Muscle of leg (tissue), 11 donors: ENCODE measurements around the gene SIGLEC1. TPM values are rescaled to one million over a fixed set of nuclear protein-coding genes. Genes with fewer than 3 reads are reported as not detected.

ENCODE experiments used
- DNase-seq: peaks from one replicate; pipeline ENCODE4 v3.0.0; 2013
- H3K27ac ChIP-seq: one replicate; pipeline ENCODE4 v1.5.1; 2013; ENCODE audit warnings: mild to moderate bottlenecking, low read length, control low read depth
- H3K27me3 ChIP-seq: one replicate; pipeline ENCODE4 v1.6.1; 2013; ENCODE audit warnings: low read length; ENCODE audit not compliant: control insufficient read depth, insufficient read depth
- H3K36me3 ChIP-seq: one replicate; pipeline ENCODE4 v1.6.1; 2013; ENCODE audit warnings: low read length; ENCODE audit not compliant: control insufficient read depth, insufficient read depth
- H3K4me1 ChIP-seq: one replicate; pipeline ENCODE4 v1.6.1; 2013; ENCODE audit warnings: low read length; ENCODE audit not compliant: control insufficient read depth, insufficient read depth
- H3K4me3 ChIP-seq: one replicate; pipeline ENCODE4 v1.5.1; 2013; ENCODE audit warnings: low read length, control low read depth
- H3K9me3 ChIP-seq: replicated peaks from 2 replicates; pipeline ENCODE4 v1.6.1; 2013; ENCODE audit warnings: low read depth, low read length; ENCODE audit not compliant: control insufficient read depth
- WGBS: methylation state at CpG from one replicate; pipeline ENCODE4 v1.1.5; 2013; ENCODE audit warnings: missing lambda C conversion rate; ENCODE audit not compliant: insufficient coverage; 5-methylcytosine and 5-hydroxymethylcytosine counted together
- polyA plus RNA-seq, 8 donors: library from polyadenylated mRNA; unstranded; fragments of 120-200 nt; gene quantifications; one replicate each; pipeline versions ENCODE4 v1.2.1 to v1.2.3, GENCODE V29; 2013; ENCODE audit warnings: inconsistent platforms in 1 of 8, low replicate concordance in 1 of 8; ENCODE audit not compliant: insufficient read length in 8 of 8, insufficient read depth in 1 of 8
- total RNA-seq: library from RNA; stranded (reverse); fragments of 120-200 nt; gene quantifications from one replicate; pipeline ENCODE4 v1.2.4, GENCODE V29; 2013

The SIGLEC1 gene
- total and polyA plus RNA-seq, 9 donors: 2.1 to 6.2 (median 3.7) TPM

- H3K36me3 ChIP-seq: no peaks in the 10 kb centered on the region
- H3K27me3 ChIP-seq: no peaks in the 10 kb centered on the region
- no peaks in the 10 kb centered on the region for H3K9me3 ChIP-seq
- peaks cover 49% of the 10 kb centered on the region for H3K4me1 ChIP-seq
- 67% methylated on average over 5 of the region's 5 CpGs for WGBS
- no peak overlapping the region for H3K4me3 ChIP-seq
- H3K27ac ChIP-seq: no peak overlapping the region
- peak; percentile 79 for DNase-seq
Measured at GRCh38 chr20:3704087-3704486, 8.3 kb downstream of the SIGLEC1 start.

- Histone ChIP-seq H3K36me3 (no peaks in the 10 kb centered on the region), H3K27ac (no peak overlapping the region), H3K4me3 (no peak overlapping the region), H3K4me1 (peaks cover 60% of the 10 kb centered on the region), H3K27me3 (no peaks in the 10 kb centered on the region), H3K9me3 (no peaks in the 10 kb centered on the region)
- WGBS: 90% methylated on average over 8 of the region's 11 CpGs
- DNase-seq: no peak
Measured at GRCh38 chr20:3702611-3703391, 9.6 kb downstream of the SIGLEC1 start.

- H3K36me3 ChIP-seq: no peaks in the 10 kb centered on the region
- H3K9me3 ChIP-seq: no peaks in the 10 kb centered on the region
Measured at GRCh38 chr20:3701061-3701998, 11.1 kb downstream of the SIGLEC1 start.

GRCh38 chr20:3699037-3699436 is 13.4 kb downstream of the SIGLEC1 start:
- H3K27ac ChIP-seq: peak overlapping the region; percentile 91
- H3K4me1 ChIP-seq: peaks cover 41% of the 10 kb centered on the region
- no peaks in the 10 kb centered on the region for H3K36me3 ChIP-seq
- 81% methylated on average over 14 of the region's 16 CpGs for WGBS
- no peaks in the 10 kb centered on the region for H3K27me3 ChIP-seq
- no peaks in the 10 kb centered on the region for H3K9me3 ChIP-seq
- H3K4me3 ChIP-seq: no peak overlapping the region
- DNase-seq: peak; percentile 64

More at GRCh38 chr20:3701061-3701998, 11.1 kb downstream of the SIGLEC1 start:
- H3K4me1 ChIP-seq: peaks cover 60% of the 10 kb centered on the region
- DNase-seq: no peak
- 77% methylated on average over 13 of the region's 13 CpGs for WGBS
- H3K27ac ChIP-seq: no peak overlapping the region
- H3K27me3 ChIP-seq: no peaks in the 10 kb centered on the region
- no peak overlapping the region for H3K4me3 ChIP-seq

GRCh38 chr20:3698591-3699001 is 13.8 kb downstream of the SIGLEC1 start:
- H3K4me1 ChIP-seq: peaks cover 37% of the 10 kb centered on the region
- peaks cover 1% of the 10 kb centered on the region for H3K36me3 ChIP-seq
- no peak overlapping the region for H3K4me3 ChIP-seq
- 6% methylated on average over 3 of the region's 6 CpGs for WGBS
- no peaks in the 10 kb centered on the region for H3K9me3 ChIP-seq
- DNase-seq: peak; percentile 84
- peak overlapping the region; percentile 91 for H3K27ac ChIP-seq
- H3K27me3 ChIP-seq: no peaks in the 10 kb centered on the region

GRCh38 chr20:3697588-3698305 is 14.7 kb downstream of the SIGLEC1 start:
- Histone ChIP-seq H3K9me3 (no peaks in the 10 kb centered on the region), H3K27me3 (no peaks in the 10 kb centered on the region), H3K27ac (peak overlapping the region; percentile 91), H3K36me3 (peaks cover 3% of the 10 kb centered on the region), H3K4me3 (no peak overlapping the region), H3K4me1 (peaks cover 33% of the 10 kb centered on the region)
- peak; percentile 59 for DNase-seq
- WGBS: 55% methylated on average over 11 of the region's 18 CpGs

- peak overlapping the region; percentile 91 for H3K27ac ChIP-seq
- H3K9me3 ChIP-seq: no peaks in the 10 kb centered on the region
- H3K4me3 ChIP-seq: no peak overlapping the region
- peak; percentile 3 for DNase-seq
- H3K36me3 ChIP-seq: peaks cover 3% of the 10 kb centered on the region
- peaks cover 33% of the 10 kb centered on the region for H3K4me1 ChIP-seq
- WGBS: 78% methylated on average over 12 of the region's 15 CpGs
- no peaks in the 10 kb centered on the region for H3K27me3 ChIP-seq
Measured at GRCh38 chr20:3696745-3697587, 15.4 kb downstream of the SIGLEC1 start.

DNA sequence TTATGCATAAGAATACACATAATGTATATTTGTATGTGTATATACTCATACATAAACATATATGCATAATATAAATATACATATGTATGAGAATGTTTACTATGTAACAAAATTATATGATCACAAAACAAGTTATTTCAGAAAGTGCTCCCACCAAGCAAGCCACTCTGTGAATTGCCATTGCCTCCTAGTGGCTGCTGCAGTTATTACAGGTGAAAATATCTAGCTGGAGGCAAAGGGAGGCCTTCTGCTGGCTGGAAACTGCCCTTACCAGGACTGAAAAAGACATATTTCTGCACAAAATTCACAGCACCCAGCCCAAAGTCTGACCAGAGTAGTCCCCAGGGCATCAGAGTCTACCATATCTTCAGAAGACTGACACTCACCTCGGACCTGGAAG is 16.2 kb downstream of the SIGLEC1 start:
- Histone ChIP-seq H3K4me3 (no peak overlapping the region), H3K27me3 (no peaks in the 10 kb centered on the region), H3K4me1 (peaks cover 33% of the 10 kb centered on the region), H3K9me3 (no peaks in the 10 kb centered on the region), H3K36me3 (peaks cover 3% of the 10 kb centered on the region), H3K27ac (no peak overlapping the region)
- no CpG with 5 or more reads among the region's 1 CpG for WGBS
- no peak for DNase-seq

- WGBS: 100% methylated on average over 2 of the region's 5 CpGs
- no peak overlapping the region for H3K4me3 ChIP-seq
- no peak for DNase-seq
- no peaks in the 10 kb centered on the region for H3K9me3 ChIP-seq
- no peaks in the 10 kb centered on the region for H3K27me3 ChIP-seq
- H3K4me1 ChIP-seq: peaks cover 36% of the 10 kb centered on the region
- peaks cover 3% of the 10 kb centered on the region for H3K36me3 ChIP-seq
- no peak overlapping the region for H3K27ac ChIP-seq
Measured at GRCh38 chr20:3694864-3695263, 17.5 kb downstream of the SIGLEC1 start.
